ENCODE measurements around the gene ATF2. TPM values are rescaled to one million over a fixed set of nuclear protein-coding genes. Genes with fewer than 3 reads are reported as not detected.

ATF2 gene
- total and polyA plus RNA-seq, 2 donors (not counting 3 experiments of a cell fraction or from before 2014, with no cell fraction given) = 36.3 to 57.1 TPM

GRCh38 chr2:175180701-175181103 is 12.7 kb upstream of the ATF2 start:
- DNase-seq (ENCODE audit: low read depth, low spot score) (peak; percentile 66), FAIRE-seq (peak; percentile 71)
- peak overlapping the region; percentile 66 for H3K4me2 ChIP-seq (ENCODE audit: insufficient read depth, low read length)
- ChIA-PET POLR2A (no interaction called here), CTCF (interaction anchor here (1.2 kb wide), 1 partner anchor 10 kb away, joined by 4 read pairs; no protein-coding TSS in a partner anchor)
- peaks cover 4% of the 10 kb centered on the region for H3K9me1 ChIP-seq (replicated peaks; ENCODE audit: control insufficient read depth, extremely low read depth, insufficient read depth, low read length)
- TF ChIP-seq POLR2AphosphoS5 (IDR thresholded peaks at IDR 0.05; ENCODE audit: insufficient read depth, low read depth, low read length) (no peak), EZH2 (IDR thresholded peaks at IDR 0.05; ENCODE audit: borderline replicate concordance, low read depth, low read length, severe bottlenecking) (no peak), POLR2A (IDR thresholded peaks at IDR 0.05; ENCODE audit: low read depth, low read length) (no peak), JUN (IDR thresholded peaks at IDR 0.05; ENCODE audit: borderline replicate concordance, insufficient read depth, insufficient read length, low read depth) (no peak), FOS (IDR thresholded peaks at IDR 0.05; ENCODE audit: borderline replicate concordance, insufficient read depth, low read length) (no peak)
- TF ChIP-seq, protein P1, sequence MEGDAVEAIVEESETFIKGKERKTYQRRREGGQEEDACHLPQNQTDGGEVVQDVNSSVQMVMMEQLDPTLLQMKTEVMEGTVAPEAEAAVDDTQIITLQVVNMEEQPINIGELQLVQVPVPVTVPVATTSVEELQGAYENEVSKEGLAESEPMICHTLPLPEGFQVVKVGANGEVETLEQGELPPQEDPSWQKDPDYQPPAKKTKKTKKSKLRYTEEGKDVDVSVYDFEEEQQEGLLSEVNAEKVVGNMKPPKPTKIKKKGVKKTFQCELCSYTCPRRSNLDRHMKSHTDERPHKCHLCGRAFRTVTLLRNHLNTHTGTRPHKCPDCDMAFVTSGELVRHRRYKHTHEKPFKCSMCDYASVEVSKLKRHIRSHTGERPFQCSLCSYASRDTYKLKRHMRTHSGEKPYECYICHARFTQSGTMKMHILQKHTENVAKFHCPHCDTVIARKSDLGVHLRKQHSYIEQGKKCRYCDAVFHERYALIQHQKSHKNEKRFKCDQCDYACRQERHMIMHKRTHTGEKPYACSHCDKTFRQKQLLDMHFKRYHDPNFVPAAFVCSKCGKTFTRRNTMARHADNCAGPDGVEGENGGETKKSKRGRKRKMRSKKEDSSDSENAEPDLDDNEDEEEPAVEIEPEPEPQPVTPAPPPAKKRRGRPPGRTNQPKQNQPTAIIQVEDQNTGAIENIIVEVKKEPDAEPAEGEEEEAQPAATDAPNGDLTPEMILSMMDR (IDR thresholded peaks at IDR 0.05; ENCODE audit: extremely low read depth in 1 of 2, insufficient read depth in 1 of 2, low read depth in 1 of 2, low read length in 2 of 2) = no peak
- TF ChIP-seq, protein P2, sequence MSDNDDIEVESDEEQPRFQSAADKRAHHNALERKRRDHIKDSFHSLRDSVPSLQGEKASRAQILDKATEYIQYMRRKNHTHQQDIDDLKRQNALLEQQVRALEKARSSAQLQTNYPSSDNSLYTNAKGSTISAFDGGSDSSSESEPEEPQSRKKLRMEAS (IDR thresholded peaks at IDR 0.05; ENCODE audit: insufficient read depth, insufficient read length) = no peak
- intact Hi-C loops (cut with micrococcal nuclease) (loop anchor here (1.0 to 10.0 kb wide), 4 partner anchors 12 to 486 kb away; partner anchors contain the start of gene ATF2), dilution Hi-C loops (cut with MboI; ENCODE audit: extremely low pct_ligation_motif_present, low sequenced_read_pairs) (no loop called here)
- H3K9me3 ChIP-seq (replicated peaks; ENCODE audit: control insufficient read depth, insufficient read depth, low read length) = no peaks in the 10 kb centered on the region
- H2AFZ ChIP-seq (ENCODE audit: low read depth, low read length) = peak overlapping the region; percentile 99
- peaks cover 32% of the 10 kb centered on the region for H3K79me2 ChIP-seq (ENCODE audit: control insufficient read depth, insufficient read depth, low read length)
- H3K36me3 ChIP-seq (ENCODE audit: control insufficient read depth in 2 of 2, extremely low read depth in 1 of 2, insufficient read depth in 2 of 2, low read length in 2 of 2) = peaks cover 5 to 13% of the 10 kb centered on the region in 2 experiments
- H3K9ac ChIP-seq (replicated peaks; ENCODE audit: extremely low read depth, insufficient read depth, low read length) = peak overlapping the region; percentile 78
- H3K4me3 ChIP-seq (replicated peaks in 1 of 3; ENCODE audit: insufficient read depth in 1 of 3, low read depth in 1 of 3, low read length in 3 of 3) = peak overlapping the region; percentile 49 to 74 (median 69)
- no peaks in the 10 kb centered on the region for H4K20me1 ChIP-seq (replicated peaks; ENCODE audit: control insufficient read depth, extremely low read depth, insufficient read depth, low read length)
- H3K4me1 ChIP-seq (ENCODE audit: control insufficient read depth, extremely low read depth, insufficient read depth, low read length) = peaks cover 6% of the 10 kb centered on the region
- no TSS peak for BruUV-seq (replicated peaks)
- no peaks in the 10 kb centered on the region for H3K27me3 ChIP-seq (ENCODE audit: control insufficient read depth in 2 of 2, insufficient read depth in 2 of 2, low read length in 2 of 2)
- H3K27ac ChIP-seq (ENCODE audit: insufficient read depth, low read depth, low read length) = peak overlapping the region; percentile 39

All from endothelial cell of umbilical vein (primary cell).